ENCODE results near the gene SIGLEC8. TPM values are rescaled to one million over a fixed set of nuclear protein-coding genes. Genes with fewer than 3 reads are reported as not detected.
"Not testable (repeated sequence)": the region's sequence is repeated elsewhere in the genome, so short reads cannot be mapped to it uniquely, and the experiment has no call there.

Gene SIGLEC8
- total RNA-seq, 2 donors from 2014 or later, result not detected

- Histone ChIP-seq H3K9me3 (ENCODE audit: control insufficient read depth, low read length) (no peaks in the 10 kb centered on the region), H3K9ac (ENCODE audit: extremely low read depth, low read length, poor library complexity, severe bottlenecking) (no peak overlapping the region), H3K4me1 (ENCODE audit: control insufficient read depth, insufficient read depth, low read length) (no peaks in the 10 kb centered on the region), H3K4me3 (ENCODE audit: low read length) (no peak overlapping the region), H3K27me3 (ENCODE audit: control insufficient read depth, insufficient read depth, low read length, poor library complexity, severe bottlenecking) (peaks cover 67% of the 10 kb centered on the region), H3K36me3 (ENCODE audit: control insufficient read depth, insufficient read depth, low read length) (no peaks in the 10 kb centered on the region), H3K27ac (ENCODE audit: low read depth, low read length) (no peak overlapping the region)
- Mint-ChIP-seq H3K4me3 (no peak overlapping the region), H3K27me3 (ENCODE audit: insufficient read depth) (peaks cover 68% of the 10 kb centered on the region), H3K4me1 (no peaks in the 10 kb centered on the region), H3K36me3 (ENCODE audit: low read depth) (no peaks in the 10 kb centered on the region), H3K27ac (no peak overlapping the region), H3K9me3 (no peaks in the 10 kb centered on the region)
- no peak for DNase-seq
- 74 to 80% methylated on average over 1 to 4 of the region's 4 CpGs for WGBS, 2 experiments (ENCODE audit: insufficient coverage in 1 of 2, insufficient read length in 1 of 2)
- TF ChIP-seq CTCF (conservative IDR thresholded peaks at IDR 0.05), result no peak
These were observed 9.8 kb upstream of the SIGLEC8 start for GRCh38 chr19:51467864-51468544.

- Histone ChIP-seq H3K27ac (ENCODE audit: low read depth, low read length) (no peak overlapping the region), H3K4me3 (ENCODE audit: low read length) (no peak overlapping the region), H3K9ac (ENCODE audit: extremely low read depth, low read length, poor library complexity, severe bottlenecking) (no peak overlapping the region), H3K36me3 (ENCODE audit: control insufficient read depth, insufficient read depth, low read length) (no peaks in the 10 kb centered on the region), H3K9me3 (ENCODE audit: control insufficient read depth, low read length) (no peaks in the 10 kb centered on the region), H3K27me3 (ENCODE audit: control insufficient read depth, insufficient read depth, low read length, poor library complexity, severe bottlenecking) (peaks cover 67% of the 10 kb centered on the region), H3K4me1 (ENCODE audit: control insufficient read depth, insufficient read depth, low read length) (no peaks in the 10 kb centered on the region)
- Mint-ChIP-seq H3K27me3 (ENCODE audit: insufficient read depth) (peaks cover 70% of the 10 kb centered on the region), H3K4me1 (no peaks in the 10 kb centered on the region), H3K27ac (no peak overlapping the region), H3K36me3 (ENCODE audit: low read depth) (no peaks in the 10 kb centered on the region), H3K9me3 (no peaks in the 10 kb centered on the region), H3K4me3 (no peak overlapping the region)
- DNase-seq, result no peak
- WGBS, 2 experiments (ENCODE audit: insufficient coverage in 1 of 2, insufficient read length in 1 of 2), result 72 to 77% methylated on average over 2 to 3 of the region's 3 CpGs
- TF ChIP-seq CTCF (conservative IDR thresholded peaks at IDR 0.05), result no peak
These were observed 8.5 kb upstream of the SIGLEC8 start for GRCh38 chr19:51466723-51467122.

GRCh38 chr19:51463976-51464581 is 5.8 kb upstream of the SIGLEC8 start:
- WGBS, 2 experiments (ENCODE audit: insufficient coverage in 1 of 2, insufficient read length in 1 of 2), result 43 to 94% methylated on average over 2 to 13 of the region's 33 CpGs
- not testable (repeated sequence) for H3K9ac ChIP-seq (ENCODE audit: extremely low read depth, low read length, poor library complexity, severe bottlenecking); H3K27ac Mint-ChIP-seq

More at GRCh38 chr19:51463976-51464581, 5.8 kb upstream of the SIGLEC8 start:
- not testable (repeated sequence) for H3K9me3 Mint-ChIP-seq; DNase-seq; H3K4me1 ChIP-seq (ENCODE audit: control insufficient read depth, insufficient read depth, low read length); H3K4me3 ChIP-seq (ENCODE audit: low read length); H3K36me3 Mint-ChIP-seq (ENCODE audit: low read depth); H3K27ac ChIP-seq (ENCODE audit: low read depth, low read length); H3K9me3 ChIP-seq (ENCODE audit: control insufficient read depth, low read length); H3K4me1 Mint-ChIP-seq; H3K36me3 ChIP-seq (ENCODE audit: control insufficient read depth, insufficient read depth, low read length)
- H3K27me3 Mint-ChIP-seq (ENCODE audit: insufficient read depth), result peaks cover 67% of the 10 kb centered on the region
- H3K4me3 Mint-ChIP-seq, result peak overlapping the region; percentile 23
- peaks cover 60% of the 10 kb centered on the region for H3K27me3 ChIP-seq (ENCODE audit: control insufficient read depth, insufficient read depth, low read length, poor library complexity, severe bottlenecking)

Measured in endodermal cell (in vitro differentiated cells).